DND-41 (cell line): ENCODE results near the gene ZNF79.

Experiments used
- ATAC-seq: fragments of 200-7000 bp; cut with Tn5 transposase; 3 replicates; pipeline ENCODE4 v1.9.1; 2021; ENCODE audit warnings: low read depth; ENCODE audit not compliant: insufficient read depth
- DNase-seq: peaks from one replicate; pipeline ENCODE4 v3.0.0-alpha.2; 2020
- H2AFZ ChIP-seq: 2 replicates; pipeline ENCODE4 v1.6.0; 2012; ENCODE audit warnings: low read depth, low read length
- H3K27ac ChIP-seq: 2 replicates; pipeline ENCODE4 v1.5.1; 2012; ENCODE audit warnings: low read length, inconsistent platforms
- H3K27me3 ChIP-seq: fragments of 200-600 bp; sonication (generic); 2 replicates; pipeline ENCODE4 v1.6.0; 2012; ENCODE audit warnings: low read length, mild to moderate bottlenecking, inconsistent platforms; ENCODE audit not compliant: insufficient read depth, poor library complexity
- H3K36me3 ChIP-seq: 2 replicates; pipeline ENCODE4 v1.5.1; 2012; ENCODE audit warnings: low read length, inconsistent platforms; ENCODE audit not compliant: insufficient read depth
- H3K4me1 ChIP-seq: 2 replicates; pipeline ENCODE4 v1.5.1; 2012; ENCODE audit warnings: mild to moderate bottlenecking, low read length; ENCODE audit not compliant: insufficient read depth
- H3K4me2 ChIP-seq: 2 replicates; pipeline ENCODE4 v1.6.0; 2012; ENCODE audit warnings: mild to moderate bottlenecking, moderate library complexity, low read length, inconsistent platforms; ENCODE audit not compliant: insufficient read depth
- H3K4me3 ChIP-seq, 2 experiments: fragments of 200-600 bp in 1 of 2; shearing (Covaris generic) in 1 of 2; 2 replicates each; pipeline ENCODE4 v1.5.1; 2012 to 2016; ENCODE audit warnings: inconsistent platforms in 2 of 2, low read length in 2 of 2, mild to moderate bottlenecking in 2 of 2, low read depth in 1 of 2, moderate library complexity in 1 of 2
- H3K79me2 ChIP-seq: 2 replicates; pipeline ENCODE4 v1.6.0; 2012; ENCODE audit warnings: low read length, inconsistent platforms; ENCODE audit not compliant: insufficient read depth
- H3K9ac ChIP-seq: 2 replicates; pipeline ENCODE4 v1.6.0; 2012; ENCODE audit warnings: low read depth, mild to moderate bottlenecking, inconsistent platforms, low read length, moderate library complexity
- H3K9me3 ChIP-seq: 2 replicates; pipeline ENCODE4 v1.5.1; 2012; ENCODE audit warnings: low read length, moderate library complexity, mild to moderate bottlenecking, inconsistent platforms; ENCODE audit not compliant: insufficient read depth, severe bottlenecking
- H4K20me1 ChIP-seq: 2 replicates; pipeline ENCODE4 v1.6.0; 2012; ENCODE audit warnings: low read length; ENCODE audit not compliant: insufficient read depth
- EZH2 ChIP-seq: IDR thresholded peaks from 3 replicates; pipeline ENCODE4 v1.6.1; 2012; ENCODE audit warnings: borderline replicate concordance, low read depth, mild to moderate bottlenecking, moderate library complexity, low read length, inconsistent platforms; ENCODE audit not compliant: severe bottlenecking
- TF ChIP-seq, protein P1 (sequence below): IDR thresholded peaks from 2 replicates; pipeline ENCODE4 v1.5.1; 2012; ENCODE audit warnings: borderline replicate concordance, low read length, moderate library complexity, mild to moderate bottlenecking; ENCODE audit not compliant: poor library complexity, severe bottlenecking; ENCODE audit errors: extremely low read depth

The ZNF79 gene

GRCh38 chr9:127447416-127448111 is 23.4 kb downstream of the ZNF79 start:
- Histone ChIP-seq H3K9ac (no peak overlapping the region), H3K36me3 (peaks cover 77% of the 10 kb centered on the region), H3K27me3 (no peaks in the 10 kb centered on the region), H3K27ac (no peak overlapping the region), H4K20me1 (peaks cover 51% of the 10 kb centered on the region), H3K4me2 (0 out of 2 replicates have a peak overlapping the region, but pooled peaks have one; percentile 98), H3K79me2 (peaks cover 44% of the 10 kb centered on the region), H3K9me3 (no peaks in the 10 kb centered on the region), H3K4me1 (peaks cover 36% of the 10 kb centered on the region), H2AFZ (no peak overlapping the region), H3K4me3 (no peak overlapping the region)
- no peak for ATAC-seq
- TF ChIP-seq, protein P1, sequence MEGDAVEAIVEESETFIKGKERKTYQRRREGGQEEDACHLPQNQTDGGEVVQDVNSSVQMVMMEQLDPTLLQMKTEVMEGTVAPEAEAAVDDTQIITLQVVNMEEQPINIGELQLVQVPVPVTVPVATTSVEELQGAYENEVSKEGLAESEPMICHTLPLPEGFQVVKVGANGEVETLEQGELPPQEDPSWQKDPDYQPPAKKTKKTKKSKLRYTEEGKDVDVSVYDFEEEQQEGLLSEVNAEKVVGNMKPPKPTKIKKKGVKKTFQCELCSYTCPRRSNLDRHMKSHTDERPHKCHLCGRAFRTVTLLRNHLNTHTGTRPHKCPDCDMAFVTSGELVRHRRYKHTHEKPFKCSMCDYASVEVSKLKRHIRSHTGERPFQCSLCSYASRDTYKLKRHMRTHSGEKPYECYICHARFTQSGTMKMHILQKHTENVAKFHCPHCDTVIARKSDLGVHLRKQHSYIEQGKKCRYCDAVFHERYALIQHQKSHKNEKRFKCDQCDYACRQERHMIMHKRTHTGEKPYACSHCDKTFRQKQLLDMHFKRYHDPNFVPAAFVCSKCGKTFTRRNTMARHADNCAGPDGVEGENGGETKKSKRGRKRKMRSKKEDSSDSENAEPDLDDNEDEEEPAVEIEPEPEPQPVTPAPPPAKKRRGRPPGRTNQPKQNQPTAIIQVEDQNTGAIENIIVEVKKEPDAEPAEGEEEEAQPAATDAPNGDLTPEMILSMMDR: no peak
- TF ChIP-seq EZH2: no peak
- no peak for DNase-seq

DNA sequence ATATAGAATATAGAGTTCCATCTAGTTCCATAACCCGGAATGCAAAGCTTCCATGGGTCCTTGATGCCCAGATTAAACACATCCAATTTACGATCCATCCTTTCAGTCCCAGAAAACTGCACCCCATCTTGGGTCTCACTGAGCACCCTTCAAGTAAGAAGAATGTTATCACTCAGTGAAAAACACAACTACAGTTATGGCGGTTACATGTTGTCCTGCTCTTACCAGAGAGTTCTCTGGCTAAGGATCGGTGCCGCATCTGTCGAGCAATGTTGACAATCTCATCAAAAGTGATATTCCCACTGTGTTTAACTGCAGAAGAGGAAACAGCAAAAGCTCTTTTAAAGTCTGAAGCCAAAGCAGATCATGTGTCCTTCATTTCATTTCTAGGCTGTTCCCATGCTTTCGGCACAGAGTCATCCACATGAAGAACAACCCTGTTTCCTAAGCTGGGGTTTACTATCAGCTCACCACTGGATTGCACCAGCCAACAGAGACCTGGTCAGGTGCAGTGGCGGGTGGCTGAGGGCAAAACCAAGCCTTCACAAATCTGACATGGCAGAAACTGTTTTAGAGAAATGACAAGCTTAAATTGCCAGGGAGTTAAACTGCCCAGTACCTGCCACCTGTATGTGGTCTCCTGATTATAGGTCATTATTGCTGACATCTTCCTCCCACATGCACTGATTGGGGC is 24.1 kb downstream of the ZNF79 start:
- ATAC-seq: no peak
- H3K4me1 ChIP-seq: peaks cover 38% of the 10 kb centered on the region
- TF ChIP-seq EZH2: no peak
- TF ChIP-seq, protein P1: no peak
- no peak overlapping the region for H3K9ac ChIP-seq
- H3K27ac ChIP-seq: no peak overlapping the region
- no peaks in the 10 kb centered on the region for H3K9me3 ChIP-seq
- no peak overlapping the region for H2AFZ ChIP-seq
- peaks cover 51% of the 10 kb centered on the region for H4K20me1 ChIP-seq
- H3K4me3 ChIP-seq: peak overlapping the region in 1 of 2 experiments; percentile 86; a peak in 1 of 4 replicates
- no peak for DNase-seq
- peak overlapping the region; percentile 98; the same call in 1 of the 2 replicates for H3K4me2 ChIP-seq
- H3K27me3 ChIP-seq: no peaks in the 10 kb centered on the region
- H3K36me3 ChIP-seq: peaks cover 72% of the 10 kb centered on the region
- H3K79me2 ChIP-seq: peaks cover 44% of the 10 kb centered on the region

GRCh38 chr9:127449332-127449966 is 25.3 kb downstream of the ZNF79 start:
- H3K4me2 ChIP-seq: peak overlapping the region; percentile 98
- H3K4me3 ChIP-seq: peak overlapping the region; percentile 80 to 86; a peak in 3 of 4 replicates
- peaks cover 65% of the 10 kb centered on the region for H3K36me3 ChIP-seq
- H2AFZ ChIP-seq: no peak overlapping the region
- H3K79me2 ChIP-seq: peaks cover 44% of the 10 kb centered on the region
- TF ChIP-seq EZH2: no peak
- no peak for DNase-seq
- peak overlapping the region; percentile 80 for H3K27ac ChIP-seq
- no peaks in the 10 kb centered on the region for H3K27me3 ChIP-seq
- no peaks in the 10 kb centered on the region for H3K9me3 ChIP-seq
- peak overlapping the region; percentile 87 for H3K9ac ChIP-seq
- no peak for ATAC-seq
- H3K4me1 ChIP-seq: peaks cover 38% of the 10 kb centered on the region
- peaks cover 51% of the 10 kb centered on the region for H4K20me1 ChIP-seq
